GM12873 (cell line): Measurements from ENCODE around the gene SLC39A12.

Experiments
- TF ChIP-seq, protein P1 (sequence below): IDR thresholded peaks from 2 replicates; pipeline ENCODE4 v1.5.1; 2012; ENCODE audit warnings: low read depth, mild to moderate bottlenecking, moderate library complexity, low read length, control low read depth; ENCODE audit not compliant: insufficient read depth; ENCODE audit errors: missing control alignments

Gene SLC39A12

DNA sequence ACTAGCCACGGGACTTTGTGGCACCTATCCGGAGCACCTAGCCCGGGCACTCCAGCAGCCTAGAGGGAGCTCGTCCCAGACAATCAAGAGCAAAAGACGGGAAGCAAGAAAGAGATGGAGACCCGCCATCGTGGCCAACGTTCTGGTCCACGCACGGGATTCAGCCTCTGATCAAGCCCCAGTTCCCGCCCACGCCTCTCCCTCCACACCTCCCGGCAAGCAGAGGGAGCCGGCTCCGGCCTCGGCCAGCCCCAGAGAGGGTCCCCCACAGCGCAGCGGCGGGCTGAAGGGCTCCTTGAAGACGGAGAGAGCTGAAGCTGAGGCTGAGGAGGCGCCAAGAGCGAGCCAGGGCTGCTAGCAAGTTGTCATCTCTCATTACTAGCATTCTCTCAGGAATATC is 992 bp upstream of the SLC39A12 start:
- TF ChIP-seq, protein P1, sequence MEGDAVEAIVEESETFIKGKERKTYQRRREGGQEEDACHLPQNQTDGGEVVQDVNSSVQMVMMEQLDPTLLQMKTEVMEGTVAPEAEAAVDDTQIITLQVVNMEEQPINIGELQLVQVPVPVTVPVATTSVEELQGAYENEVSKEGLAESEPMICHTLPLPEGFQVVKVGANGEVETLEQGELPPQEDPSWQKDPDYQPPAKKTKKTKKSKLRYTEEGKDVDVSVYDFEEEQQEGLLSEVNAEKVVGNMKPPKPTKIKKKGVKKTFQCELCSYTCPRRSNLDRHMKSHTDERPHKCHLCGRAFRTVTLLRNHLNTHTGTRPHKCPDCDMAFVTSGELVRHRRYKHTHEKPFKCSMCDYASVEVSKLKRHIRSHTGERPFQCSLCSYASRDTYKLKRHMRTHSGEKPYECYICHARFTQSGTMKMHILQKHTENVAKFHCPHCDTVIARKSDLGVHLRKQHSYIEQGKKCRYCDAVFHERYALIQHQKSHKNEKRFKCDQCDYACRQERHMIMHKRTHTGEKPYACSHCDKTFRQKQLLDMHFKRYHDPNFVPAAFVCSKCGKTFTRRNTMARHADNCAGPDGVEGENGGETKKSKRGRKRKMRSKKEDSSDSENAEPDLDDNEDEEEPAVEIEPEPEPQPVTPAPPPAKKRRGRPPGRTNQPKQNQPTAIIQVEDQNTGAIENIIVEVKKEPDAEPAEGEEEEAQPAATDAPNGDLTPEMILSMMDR = no peak

DNA sequence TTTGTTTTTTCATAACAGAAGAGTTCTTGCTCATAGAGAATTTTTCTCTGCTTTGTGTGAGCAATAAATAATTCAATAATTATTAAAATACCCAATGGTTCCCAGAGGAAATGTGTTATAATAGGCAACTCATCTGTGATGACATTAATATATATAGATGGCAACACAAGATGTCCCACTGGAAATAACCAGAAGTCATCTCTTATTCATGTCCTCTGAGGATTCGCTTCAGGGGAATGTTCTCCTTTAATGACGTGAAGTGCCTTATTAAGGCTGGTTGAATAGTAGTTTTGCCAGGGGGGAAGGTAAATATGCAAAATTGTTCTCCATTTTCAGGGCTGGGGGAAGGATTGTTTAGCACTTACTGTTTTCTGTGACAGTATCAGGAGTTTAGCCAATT is 3.1 kb downstream of the SLC39A12 start:
- TF ChIP-seq, protein P1 = no peak

DNA sequence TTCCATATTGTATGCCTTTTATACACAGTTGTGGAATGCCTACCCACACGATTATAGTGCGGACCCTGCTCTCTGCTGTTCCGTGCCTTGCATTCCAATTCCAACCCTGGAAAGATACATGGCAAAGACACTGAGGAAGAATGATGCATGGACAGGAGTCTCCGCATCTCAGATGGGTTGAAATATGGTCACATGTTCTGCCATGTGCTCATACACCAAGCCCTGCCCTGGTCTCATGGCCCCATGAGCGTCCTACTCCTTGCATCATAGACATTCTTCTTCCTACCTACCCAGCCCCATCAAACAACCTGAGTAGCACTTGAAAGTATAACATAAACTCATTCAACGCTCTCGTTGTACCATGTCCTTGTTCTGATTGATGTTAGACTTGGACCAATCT is 6.3 kb downstream of the SLC39A12 start:
- TF ChIP-seq, protein P1 = no peak

DNA sequence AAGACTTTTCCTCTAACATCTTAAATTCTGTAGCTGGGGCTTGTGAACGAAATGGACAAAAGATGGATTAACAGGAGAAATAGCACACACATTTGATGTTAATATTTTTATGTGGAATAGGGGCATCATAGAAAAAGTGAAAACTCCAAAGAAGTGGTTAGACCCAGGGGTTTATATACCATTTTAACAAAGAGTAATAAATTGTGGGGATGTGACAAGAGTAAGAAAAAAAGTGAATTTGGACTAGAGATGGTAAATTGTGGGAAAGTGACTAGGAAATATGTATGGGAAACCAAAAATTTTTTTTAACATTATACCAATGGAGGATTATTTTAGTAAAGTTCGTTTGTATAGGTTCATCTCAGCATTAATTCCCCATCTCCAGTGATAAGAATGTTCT is 8.2 kb downstream of the SLC39A12 start:
- TF ChIP-seq, protein P1 = no peak

DNA sequence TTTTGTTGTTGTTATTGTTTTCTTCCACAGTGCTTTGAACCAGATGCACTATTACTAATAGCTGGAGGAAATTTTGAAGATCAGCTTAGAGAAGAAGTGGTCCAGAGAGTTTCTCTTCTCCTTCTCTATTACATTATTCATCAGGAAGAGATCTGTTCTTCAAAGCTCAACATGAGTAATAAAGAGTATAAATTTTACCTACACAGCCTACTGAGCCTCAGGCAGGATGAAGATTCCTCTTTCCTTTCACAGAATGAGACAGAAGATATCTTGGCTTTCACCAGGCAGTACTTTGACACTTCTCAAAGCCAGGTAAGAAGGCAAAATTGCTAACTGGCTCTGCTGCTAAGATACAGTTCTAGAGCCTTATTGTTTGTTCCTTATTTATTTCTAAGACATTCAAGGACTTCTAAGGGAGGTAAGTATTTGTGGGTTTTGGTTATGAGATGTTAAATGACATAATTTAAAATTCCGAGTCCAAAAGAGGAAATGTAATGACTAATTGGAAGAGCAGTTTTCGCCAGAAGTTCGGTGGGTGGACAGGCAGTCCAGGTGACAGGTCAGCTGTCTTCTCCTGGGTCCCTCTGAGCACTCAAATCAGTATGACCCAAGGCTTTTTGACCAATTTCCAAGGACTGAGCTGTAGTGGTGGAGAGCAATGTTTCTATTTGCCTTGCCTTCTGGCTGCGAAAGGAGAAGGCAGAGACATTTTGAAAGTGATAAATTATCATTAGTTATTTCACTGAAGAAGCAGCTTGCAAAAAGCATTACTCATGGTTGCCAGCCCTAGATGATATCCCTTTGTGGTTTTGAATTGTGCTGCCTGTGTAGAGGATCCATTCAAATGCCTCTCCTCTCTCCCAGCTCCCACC is 10.1 kb downstream of the SLC39A12 start:
- TF ChIP-seq, protein P1 = no peak

DNA sequence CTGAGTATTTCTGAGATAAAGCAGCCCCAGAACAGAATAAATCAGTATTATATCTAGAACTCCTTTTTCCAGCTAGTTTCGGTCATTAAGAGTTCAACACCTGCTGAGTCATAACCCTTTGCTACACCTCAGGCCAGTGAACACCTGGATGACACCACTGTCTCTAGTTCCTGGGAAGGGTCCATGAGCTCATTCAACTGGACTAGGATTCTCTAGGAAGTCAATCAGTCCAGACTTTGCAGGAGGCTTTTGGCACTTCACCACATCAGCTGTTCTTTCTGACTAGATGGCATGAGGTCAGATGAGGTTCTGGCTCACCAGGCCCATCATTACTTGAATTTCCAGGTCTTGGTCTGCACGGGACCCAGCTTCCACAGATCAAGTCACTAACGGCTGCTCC is 11.7 kb downstream of the SLC39A12 start:
- TF ChIP-seq, protein P1 = no peak

DNA sequence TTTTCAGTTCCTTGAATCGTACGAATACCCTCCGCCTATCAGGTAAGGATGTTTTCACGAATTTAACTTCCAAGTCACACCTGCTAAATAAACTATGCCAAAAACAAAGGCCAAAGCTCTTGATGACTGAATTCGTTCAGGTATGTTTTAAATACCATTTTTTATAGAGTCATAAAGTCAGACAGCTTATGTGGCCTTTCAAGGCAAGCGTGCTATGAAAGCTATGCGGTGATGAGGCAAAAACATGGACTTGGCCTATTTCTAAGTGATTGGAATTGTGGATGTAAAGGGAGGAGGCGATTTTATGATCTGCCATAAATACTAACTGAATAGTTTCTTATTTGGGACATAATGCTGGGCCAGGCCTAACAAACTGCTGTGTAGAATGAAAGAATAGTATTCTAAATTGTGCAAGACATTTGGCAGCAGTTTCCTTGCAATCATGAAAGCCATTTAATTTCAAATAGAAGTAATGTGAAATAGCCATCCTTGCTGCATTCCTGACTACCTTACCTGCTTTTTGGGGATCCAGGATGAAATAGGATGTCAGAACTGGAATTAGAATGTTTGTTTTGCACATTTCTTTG is 14.0 kb downstream of the SLC39A12 start:
- TF ChIP-seq, protein P1 = no peak
